IMR-90 (cell line): ENCODE measurements around the gene KCNG3.

ENCODE experiments used
- BHLHE40 ChIP-seq: fragments of 150-350 bp; IDR thresholded peaks from 2 replicates; pipeline ENCODE4 v1.6.1; 2016; ENCODE audit warnings: mild to moderate bottlenecking, low read depth, low read length
- CEBPB ChIP-seq: IDR thresholded peaks from 2 replicates; pipeline ENCODE4 v1.6.1; 2012; ENCODE audit warnings: low read depth, low read length, improper control_type of control experiment
- MAZ ChIP-seq: IDR thresholded peaks from 2 replicates; pipeline ENCODE4 v1.6.1; 2012; ENCODE audit warnings: low read depth, mild to moderate bottlenecking, low read length, improper control_type of control experiment, moderate library complexity, borderline replicate concordance
- POLR2A ChIP-seq: IDR thresholded peaks from 2 replicates; pipeline ENCODE4 v1.6.1; 2012; ENCODE audit warnings: mild to moderate bottlenecking, low read depth, low read length
- SMC3 ChIP-seq: fragments of 150-350 bp; IDR thresholded peaks from 2 replicates; pipeline ENCODE4 v1.6.1; 2016; ENCODE audit warnings: low read depth, mild to moderate bottlenecking, antibody characterized with exemption, low read length, moderate library complexity
- TF ChIP-seq, protein P1 (sequence below): conservative IDR thresholded peaks from 2 replicates; pipeline ENCODE4 v1.5.1; 2012; ENCODE audit warnings: mild to moderate bottlenecking, low read depth, low read length, improper control_type of control experiment
- TF ChIP-seq, protein P2 (sequence below): fragments of 150-350 bp; IDR thresholded peaks from 2 replicates; pipeline ENCODE4 v1.6.1; 2016; ENCODE audit warnings: low read depth, mild to moderate bottlenecking, low read length, moderate library complexity, borderline replicate concordance

DNA sequence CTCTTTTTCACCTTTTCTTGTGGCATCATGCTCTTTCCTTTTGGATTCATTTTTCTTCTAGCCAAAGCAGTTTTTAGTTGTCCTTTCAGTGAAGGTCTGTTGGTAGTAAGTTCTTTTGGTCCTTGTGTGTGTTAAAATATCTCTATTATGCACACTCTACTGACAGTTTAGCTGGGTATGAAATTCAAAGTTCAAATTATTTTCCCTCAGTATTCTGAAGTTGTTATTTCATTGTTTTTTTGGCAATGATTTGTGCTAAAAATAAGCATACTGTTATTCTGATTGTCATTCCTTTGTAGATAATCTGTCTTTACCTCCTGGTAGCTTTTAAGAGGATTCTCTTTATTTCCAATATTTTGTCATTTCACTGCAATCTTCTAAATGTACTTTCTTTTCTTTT is 79.6 kb downstream of the KCNG3 start:
- TF ChIP-seq POLR2A (no peak), BHLHE40 (no peak), SMC3 (no peak), CEBPB (no peak), MAZ (no peak)
- TF ChIP-seq, protein P1, sequence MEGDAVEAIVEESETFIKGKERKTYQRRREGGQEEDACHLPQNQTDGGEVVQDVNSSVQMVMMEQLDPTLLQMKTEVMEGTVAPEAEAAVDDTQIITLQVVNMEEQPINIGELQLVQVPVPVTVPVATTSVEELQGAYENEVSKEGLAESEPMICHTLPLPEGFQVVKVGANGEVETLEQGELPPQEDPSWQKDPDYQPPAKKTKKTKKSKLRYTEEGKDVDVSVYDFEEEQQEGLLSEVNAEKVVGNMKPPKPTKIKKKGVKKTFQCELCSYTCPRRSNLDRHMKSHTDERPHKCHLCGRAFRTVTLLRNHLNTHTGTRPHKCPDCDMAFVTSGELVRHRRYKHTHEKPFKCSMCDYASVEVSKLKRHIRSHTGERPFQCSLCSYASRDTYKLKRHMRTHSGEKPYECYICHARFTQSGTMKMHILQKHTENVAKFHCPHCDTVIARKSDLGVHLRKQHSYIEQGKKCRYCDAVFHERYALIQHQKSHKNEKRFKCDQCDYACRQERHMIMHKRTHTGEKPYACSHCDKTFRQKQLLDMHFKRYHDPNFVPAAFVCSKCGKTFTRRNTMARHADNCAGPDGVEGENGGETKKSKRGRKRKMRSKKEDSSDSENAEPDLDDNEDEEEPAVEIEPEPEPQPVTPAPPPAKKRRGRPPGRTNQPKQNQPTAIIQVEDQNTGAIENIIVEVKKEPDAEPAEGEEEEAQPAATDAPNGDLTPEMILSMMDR = no peak
- TF ChIP-seq, protein P2, sequence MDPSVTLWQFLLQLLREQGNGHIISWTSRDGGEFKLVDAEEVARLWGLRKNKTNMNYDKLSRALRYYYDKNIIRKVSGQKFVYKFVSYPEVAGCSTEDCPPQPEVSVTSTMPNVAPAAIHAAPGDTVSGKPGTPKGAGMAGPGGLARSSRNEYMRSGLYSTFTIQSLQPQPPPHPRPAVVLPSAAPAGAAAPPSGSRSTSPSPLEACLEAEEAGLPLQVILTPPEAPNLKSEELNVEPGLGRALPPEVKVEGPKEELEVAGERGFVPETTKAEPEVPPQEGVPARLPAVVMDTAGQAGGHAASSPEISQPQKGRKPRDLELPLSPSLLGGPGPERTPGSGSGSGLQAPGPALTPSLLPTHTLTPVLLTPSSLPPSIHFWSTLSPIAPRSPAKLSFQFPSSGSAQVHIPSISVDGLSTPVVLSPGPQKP = no peak
